Testis (tissue), 2 donors: ENCODE measurements around the gene IL1RAPL2.

Experiments used
- CTCF ChIP-seq, 3 experiments: fragments of 450-650 bp in 2 of 3; fragments of 200-600 bp in 1 of 3; sonication (generic) in 1 of 3; IDR thresholded peaks; one replicate each; pipeline ENCODE4 v1.5.1; 2016 to 2019; ENCODE audit warnings: antibody characterized with exemption in 3 of 3, mild to moderate bottlenecking in 2 of 3, moderate library complexity in 1 of 3
- POLR2A ChIP-seq: fragments of 450-650 bp; IDR thresholded peaks from one replicate; pipeline ENCODE4 v1.6.1; 2017; ENCODE audit warnings: antibody characterized with exemption, mild to moderate bottlenecking, moderate library complexity

- no peak for TF ChIP-seq CTCF (IDR thresholded peaks at IDR 0.05)
- no peak for TF ChIP-seq POLR2A
Measured at GRCh38 chrX:104863466-104863865, 297.5 kb downstream of the IL1RAPL2 start.
